SK-N-SH treated with all-trans-retinoic acid at 6 μM for 48 hours (cell line): Measurements from ENCODE around the gene SORL1-AS1.

Experiments used
- ATAC-seq: fragments of 200-7000 bp; cut with Tn5 transposase; 3 replicates; pipeline ENCODE4 v1.9.1; 2020; ENCODE audit warnings: mild to moderate bottlenecking, moderate library complexity
- BACH2 ChIP-seq: fragments of 250-450 bp; sonication (Bioruptor Pico); IDR thresholded peaks from 2 replicates; pipeline ENCODE4 v1.9.0; 2021; ENCODE audit warnings: mild to moderate bottlenecking, borderline replicate concordance
- CREB5 ChIP-seq: fragments of 250-450 bp; sonication (Bioruptor Pico); IDR thresholded peaks from 2 replicates; pipeline ENCODE4 v1.5.1; 2020; ENCODE audit warnings: low read depth, mild to moderate bottlenecking, moderate library complexity
- CSDC2 ChIP-seq: fragments of 250-450 bp; sonication (Bioruptor Pico); IDR thresholded peaks from 2 replicates; pipeline ENCODE4 v1.5.0; 2020; ENCODE audit warnings: mild to moderate bottlenecking, moderate library complexity
- CSRNP3 ChIP-seq: fragments of 250-450 bp; sonication (Bioruptor Pico); IDR thresholded peaks from 2 replicates; pipeline ENCODE4 v1.5.1; 2021; ENCODE audit warnings: mild to moderate bottlenecking, moderate library complexity
- ESRRG ChIP-seq: fragments of 250-450 bp; sonication (Bioruptor Pico); IDR thresholded peaks from 2 replicates; pipeline ENCODE4 v1.6.1; 2021; ENCODE audit warnings: mild to moderate bottlenecking
- ISL1 ChIP-seq: fragments of 250-450 bp; sonication (Bioruptor Pico); IDR thresholded peaks from 2 replicates; pipeline ENCODE4 v2.1.2; 2022; ENCODE audit warnings: mild to moderate bottlenecking, moderate library complexity
- OSR1 ChIP-seq: fragments of 250-450 bp; sonication (Bioruptor Pico); IDR thresholded peaks from 2 replicates; pipeline ENCODE4 v1.8.0; 2022; ENCODE audit warnings: moderate library complexity, mild to moderate bottlenecking, inconsistent platforms
- PATZ1 ChIP-seq: fragments of 250-450 bp; sonication (Bioruptor Pico); IDR thresholded peaks from 2 replicates; pipeline ENCODE4 v1.8.0; 2020; ENCODE audit warnings: mild to moderate bottlenecking, moderate library complexity, borderline replicate concordance
- POU6F1 ChIP-seq: fragments of 250-450 bp; sonication (Bioruptor Pico); IDR thresholded peaks from 2 replicates; pipeline ENCODE4 v1.8.0; 2021; ENCODE audit warnings: low read depth, mild to moderate bottlenecking, moderate library complexity, borderline replicate concordance
- RARB ChIP-seq: fragments of 250-450 bp; sonication (Bioruptor Pico); IDR thresholded peaks from 2 replicates; pipeline ENCODE4 v1.8.0; 2021; ENCODE audit warnings: mild to moderate bottlenecking, moderate library complexity
- ZC3H10 ChIP-seq: fragments of 250-450 bp; sonication (Bioruptor Pico); IDR thresholded peaks from 2 replicates; pipeline ENCODE4 v1.5.1; 2021; ENCODE audit warnings: mild to moderate bottlenecking, moderate library complexity
- ZFP3 ChIP-seq: fragments of 250-450 bp; sonication (Bioruptor Pico); IDR thresholded peaks from 2 replicates; pipeline ENCODE4 v1.5.0; 2020; ENCODE audit warnings: mild to moderate bottlenecking, moderate library complexity
- ZFP30 ChIP-seq: fragments of 450-650 bp; formaldehyde crosslinking; IDR thresholded peaks from 2 replicates; pipeline ENCODE4 v1.5.0; 2022; ENCODE audit warnings: mild to moderate bottlenecking, moderate library complexity
- ZNF565 ChIP-seq: fragments of 450-650 bp; formaldehyde crosslinking; conservative IDR thresholded peaks from 2 replicates; pipeline ENCODE4 v1.5.0; 2020; ENCODE audit warnings: low read depth, mild to moderate bottlenecking, moderate library complexity
- ZNF70 ChIP-seq: fragments of 450-650 bp; formaldehyde crosslinking; IDR thresholded peaks from 2 replicates; pipeline ENCODE4 v1.5.0; 2020; ENCODE audit warnings: mild to moderate bottlenecking, moderate library complexity

The SORL1-AS1 gene

GRCh38 chr11:121435132-121435531, 17.6 kb downstream of the SORL1-AS1 start (continued):
- TF ChIP-seq PATZ1 (CRISPR knock-in tag) (no peak), ZFP30 (CRISPR knock-in tag) (no peak), BACH2 (CRISPR knock-in tag) (no peak), ZNF565 (CRISPR knock-in tag) (no peak), ESRRG (CRISPR knock-in tag) (no peak), CSRNP3 (CRISPR knock-in tag) (no peak), ZNF70 (CRISPR knock-in tag) (no peak)

- ATAC-seq: no peak
- TF ChIP-seq CREB5 (CRISPR knock-in tag): no peak
- TF ChIP-seq ZNF565 (CRISPR knock-in tag): no peak
- no peak for TF ChIP-seq CSRNP3 (CRISPR knock-in tag)
- TF ChIP-seq ISL1 (CRISPR knock-in tag): no peak
- no peak for TF ChIP-seq ESRRG (CRISPR knock-in tag)
These were observed 20.8 kb downstream of the SORL1-AS1 start for GRCh38 chr11:121431820-121432526.

- ATAC-seq: no peak
- TF ChIP-seq ZFP3 (CRISPR knock-in tag) (no peak), RARB (CRISPR knock-in tag) (no peak), CSRNP3 (CRISPR knock-in tag) (no peak), ISL1 (CRISPR knock-in tag) (no peak), CSDC2 (CRISPR knock-in tag) (no peak)
These were observed 23.2 kb downstream of the SORL1-AS1 start for GRCh38 chr11:121429556-121429955.

- TF ChIP-seq POU6F1 (CRISPR knock-in tag) (no peak), OSR1 (CRISPR knock-in tag) (no peak), ZC3H10 (CRISPR knock-in tag) (no peak)
- no peak for ATAC-seq
These were observed 25.4 kb downstream of the SORL1-AS1 start for GRCh38 chr11:121427400-121427744.
